ENCODE data around the gene PTPN7. TPM values are rescaled to one million over a fixed set of nuclear protein-coding genes. Genes with fewer than 3 reads are reported as not detected.

The PTPN7 gene
- polyA plus RNA-seq, 2 of the 4 experiments (the other 2 are of a cell fraction), result 0.08 TPM; not detected in 1

DNA sequence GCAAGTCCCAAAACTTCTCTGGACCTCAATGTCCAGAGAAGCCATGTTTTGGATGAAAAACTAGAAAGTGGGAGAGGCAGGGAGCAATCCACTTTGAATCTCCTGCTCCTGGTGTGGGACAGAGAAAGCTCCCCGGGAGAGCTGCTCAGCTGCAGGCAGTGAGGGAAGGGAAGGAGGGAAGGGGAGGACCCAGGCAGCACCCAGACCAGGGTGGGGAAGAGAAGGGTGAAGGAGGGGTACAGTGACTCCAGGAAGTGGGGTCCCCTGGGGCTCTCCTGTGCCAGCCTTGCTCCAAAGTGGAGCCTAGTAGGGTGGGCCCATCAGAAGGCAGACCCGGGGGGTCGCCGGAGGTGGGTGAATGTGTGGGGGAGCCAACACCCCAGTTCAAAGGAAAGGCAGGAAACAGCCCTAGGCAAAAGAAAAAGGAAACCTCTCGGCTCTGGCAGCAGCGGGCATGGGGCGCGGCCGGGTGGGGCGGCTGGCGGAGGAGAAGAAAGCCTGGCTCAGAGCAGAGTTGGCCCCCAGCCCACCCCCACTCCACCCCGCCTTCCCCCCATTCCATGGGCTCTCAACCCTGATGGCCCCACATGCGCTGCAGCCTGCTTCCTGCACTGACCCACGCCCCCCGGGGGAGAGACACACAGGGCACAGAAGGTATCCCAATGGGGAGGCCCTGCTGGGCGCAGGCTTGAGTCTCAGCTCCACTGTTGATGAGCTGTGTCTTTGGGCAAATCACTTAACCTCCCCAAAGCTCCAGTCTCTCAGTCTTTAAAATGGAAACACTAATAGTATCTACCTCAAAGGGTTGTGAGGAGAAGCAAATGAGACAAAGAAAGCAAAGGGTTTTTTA is 38.9 kb upstream of the PTPN7 start:
- TF ChIP-seq, protein P1, sequence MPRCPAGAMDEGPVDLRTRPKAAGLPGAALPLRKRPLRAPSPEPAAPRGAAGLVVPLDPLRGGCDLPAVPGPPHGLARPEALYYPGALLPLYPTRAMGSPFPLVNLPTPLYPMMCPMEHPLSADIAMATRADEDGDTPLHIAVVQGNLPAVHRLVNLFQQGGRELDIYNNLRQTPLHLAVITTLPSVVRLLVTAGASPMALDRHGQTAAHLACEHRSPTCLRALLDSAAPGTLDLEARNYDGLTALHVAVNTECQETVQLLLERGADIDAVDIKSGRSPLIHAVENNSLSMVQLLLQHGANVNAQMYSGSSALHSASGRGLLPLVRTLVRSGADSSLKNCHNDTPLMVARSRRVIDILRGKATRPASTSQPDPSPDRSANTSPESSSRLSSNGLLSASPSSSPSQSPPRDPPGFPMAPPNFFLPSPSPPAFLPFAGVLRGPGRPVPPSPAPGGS (IDR thresholded peaks at IDR 0.05), result 0 out of 3 replicates have a peak, but pooled peaks have one; percentile 4
- TF ChIP-seq EP300 (IDR thresholded peaks at IDR 0.05) (peak in 1 of 2 experiments; percentile 37; a peak in 1 of 5 replicates), HOXB13 (CRISPR knock-in tag; IDR thresholded peaks at IDR 0.05; ENCODE audit: low read depth) (no peak)
- POLR2A ChIA-PET, result no interaction called here

DNA sequence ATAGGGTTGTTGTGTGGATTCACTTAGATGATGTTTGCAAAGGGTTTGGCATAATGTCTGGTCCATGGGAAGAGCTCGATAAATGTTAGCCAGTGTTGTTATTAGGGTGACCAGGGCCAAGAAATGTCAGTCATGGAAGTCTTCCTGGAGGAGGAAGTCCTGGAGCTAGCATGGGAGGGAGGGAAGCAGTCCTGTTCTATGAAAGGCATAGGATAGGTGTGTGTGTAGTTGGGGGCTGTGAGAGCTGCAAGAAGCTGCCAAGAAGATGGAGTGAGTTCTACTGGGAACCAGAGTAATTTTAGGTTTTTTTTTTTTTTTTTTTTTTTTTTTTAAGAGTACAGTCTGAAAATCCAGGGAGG is 37.9 kb upstream of the PTPN7 start:
- FAIRE-seq, result no peak
- POLR2A ChIA-PET, result no interaction called here
- peak overlapping the region; percentile 76; the same call in 1 of the 3 replicates for H3K4me2 ChIP-seq
- ATAC-seq, result no peak
- H3K4me3 ChIP-seq, result no peak overlapping the region
- no peaks in the 10 kb centered on the region for H3K9me3 ChIP-seq
- peak overlapping the region; percentile 74 to 80; a peak in 5 of 6 replicates for H3K27ac ChIP-seq
- DNase-seq (ENCODE audit: low read depth in 1 of 2, low spot score in 1 of 2), result no peak
- CTCF ChIA-PET, result interaction anchor here (0.7 kb wide), 2 partner anchors 11 to 115 kb away, joined by 3 to 4 read pairs; no protein-coding TSS in a partner anchor
- 56% methylated on average over 1 of the region's 1 CpG for WGBS (ENCODE audit: missing lambda C conversion rate)
- no peak for TF ChIP-seq RFX5 (IDR thresholded peaks at IDR 0.05)
- TF ChIP-seq ZFP36 (IDR thresholded peaks at IDR 0.05; ENCODE audit: borderline replicate concordance, partially characterized antibody), result peak; percentile 81
- TF ChIP-seq RNF2 (IDR thresholded peaks at IDR 0.05; ENCODE audit: borderline replicate concordance, low read depth), result no peak
- no peak for TF ChIP-seq EHF (CRISPR knock-in tag; IDR thresholded peaks at IDR 0.05)
- peaks cover 28% of the 10 kb centered on the region for H3K4me1 ChIP-seq

More for the DNA sequence above, 38.9 kb upstream of the PTPN7 start:
- no peak for FAIRE-seq
- CTCF ChIA-PET, result interaction anchor here (0.9 to 2.7 kb wide), 11 partner anchors 10 to 520 kb away, joined by 3 to 20 read pairs (median 5); no protein-coding TSS in a partner anchor
- H3K27ac ChIP-seq, result peak overlapping the region; percentile 74 to 80
- DNase-seq (ENCODE audit: low read depth in 1 of 2, low spot score in 1 of 2), result no peak
- no peaks in the 10 kb centered on the region for H3K9me3 ChIP-seq
- H3K4me3 ChIP-seq, result no peak overlapping the region
- peaks cover 26% of the 10 kb centered on the region for H3K4me1 ChIP-seq
- 38% methylated on average over 14 of the region's 16 CpGs for WGBS (ENCODE audit: missing lambda C conversion rate)
- peak overlapping the region; percentile 76 for H3K4me2 ChIP-seq
- ATAC-seq, result peak in 1 of 2 experiments; percentile 16; a peak in 1 of 6 replicates

DNA sequence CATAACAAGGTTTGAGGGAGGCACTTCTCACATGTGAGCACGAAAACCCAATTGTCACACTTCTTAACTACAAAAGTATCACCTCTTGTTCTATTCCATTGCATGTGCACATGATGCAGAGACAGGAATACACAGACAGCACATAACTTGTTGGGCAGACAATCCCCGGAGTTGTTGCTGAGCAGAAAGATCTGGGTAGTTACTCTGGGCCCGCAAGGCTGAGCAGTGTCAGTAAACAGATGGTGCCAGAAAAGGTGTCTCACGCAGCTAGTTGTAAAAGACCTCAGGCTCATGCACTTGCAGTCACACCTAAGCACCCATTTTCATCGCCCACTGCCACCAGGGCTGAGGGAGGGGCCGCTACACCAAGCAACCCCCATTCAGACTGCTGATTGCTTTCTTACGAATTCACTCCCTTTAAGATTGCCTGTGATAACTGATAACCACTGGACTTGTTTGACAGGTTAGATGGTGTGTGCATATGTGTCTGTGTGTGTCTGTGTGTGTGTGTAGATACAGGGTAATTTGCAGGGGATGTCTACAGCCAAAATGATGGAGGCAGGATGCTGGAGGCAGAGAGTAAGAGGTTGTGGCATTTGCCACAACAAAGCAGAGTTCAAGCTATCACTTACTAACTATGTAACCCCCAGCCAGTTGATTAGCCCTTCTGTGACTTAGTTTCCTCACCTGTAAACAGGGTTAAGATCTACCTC is 37.4 kb upstream of the PTPN7 start:
- ChIA-PET CTCF (interaction anchor here (0.7 kb wide), 2 partner anchors 11 to 116 kb away, joined by 3 to 4 read pairs; no protein-coding TSS in a partner anchor), POLR2A (no interaction called here)
- TF ChIP-seq TFCP2L1 (CRISPR knock-in tag; IDR thresholded peaks at IDR 0.05) (no peak), CHD2 (IDR thresholded peaks at IDR 0.05; ENCODE audit: low read length, partially characterized antibody) (no peak), RARB (CRISPR knock-in tag; IDR thresholded peaks at IDR 0.05) (no peak), POLR2AphosphoS2 (conservative IDR thresholded peaks at IDR 0.05; ENCODE audit: low read length) (no peak), EHF (CRISPR knock-in tag; IDR thresholded peaks at IDR 0.05) (no peak), RFX5 (IDR thresholded peaks at IDR 0.05) (no peak), POLR2A (IDR thresholded peaks at IDR 0.05; ENCODE audit: low read length) (no peak), ZSCAN20 (CRISPR knock-in tag; IDR thresholded peaks at IDR 0.05) (no peak), HOXB13 (CRISPR knock-in tag; IDR thresholded peaks at IDR 0.05; ENCODE audit: low read depth) (no peak), NR3C1 (IDR thresholded peaks at IDR 0.05) (no peak)
- Histone ChIP-seq H3K4me1 (peaks cover 33% of the 10 kb centered on the region), H3K4me3 (no peak overlapping the region), H3K27ac (peak overlapping the region in 1 of 2 experiments; percentile 80; a peak in 3 of 6 replicates), H3K9me3 (no peaks in the 10 kb centered on the region), H3K4me2 (no peak overlapping the region)
- ATAC-seq (no peak), DNase-seq (ENCODE audit: low read depth in 1 of 2, low spot score in 1 of 2) (no peak), FAIRE-seq (no peak)
- 82% methylated on average over 7 of the region's 7 CpGs for WGBS (ENCODE audit: missing lambda C conversion rate)

DNA sequence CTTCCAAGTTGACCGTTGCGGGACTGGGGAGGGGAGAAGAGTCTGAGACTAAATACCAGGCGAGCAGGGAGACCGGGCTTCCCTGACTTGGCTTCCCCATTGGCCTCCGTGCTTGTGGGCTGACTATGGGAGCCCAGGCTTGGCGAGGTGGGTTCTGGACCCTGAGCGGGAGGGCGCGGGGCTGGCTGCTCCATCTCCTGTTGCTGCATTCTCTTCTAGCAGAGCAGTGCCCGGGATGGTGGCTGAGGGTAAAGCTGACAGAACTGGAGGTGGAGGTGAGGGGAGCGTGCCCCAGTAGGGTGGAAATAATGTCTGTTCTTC is 33.9 kb upstream of the PTPN7 start:
- DNase-seq (ENCODE audit: low read depth in 1 of 2, low spot score in 1 of 2) (no peak), ATAC-seq (no peak), FAIRE-seq (no peak)
- 82% methylated on average over 11 of the region's 11 CpGs for WGBS (ENCODE audit: missing lambda C conversion rate)
- H3K4me3 ChIP-seq, result peak overlapping the region; percentile 36
- no peaks in the 10 kb centered on the region for H3K9me3 ChIP-seq
- POLR2A ChIA-PET, result no interaction called here
- peak overlapping the region; percentile 68 for H3K4me2 ChIP-seq
- H3K4me1 ChIP-seq, result peaks cover 19% of the 10 kb centered on the region
- H3K27ac ChIP-seq, result peak overlapping the region in 1 of 2 experiments; percentile 76; a peak in 4 of 6 replicates
- CTCF ChIA-PET, result interaction anchor here (1.0 to 5.4 kb wide), 18 partner anchors 9 to 525 kb away, joined by 3 to 93 read pairs (median 17); no protein-coding TSS in a partner anchor
- TF ChIP-seq, protein P2, sequence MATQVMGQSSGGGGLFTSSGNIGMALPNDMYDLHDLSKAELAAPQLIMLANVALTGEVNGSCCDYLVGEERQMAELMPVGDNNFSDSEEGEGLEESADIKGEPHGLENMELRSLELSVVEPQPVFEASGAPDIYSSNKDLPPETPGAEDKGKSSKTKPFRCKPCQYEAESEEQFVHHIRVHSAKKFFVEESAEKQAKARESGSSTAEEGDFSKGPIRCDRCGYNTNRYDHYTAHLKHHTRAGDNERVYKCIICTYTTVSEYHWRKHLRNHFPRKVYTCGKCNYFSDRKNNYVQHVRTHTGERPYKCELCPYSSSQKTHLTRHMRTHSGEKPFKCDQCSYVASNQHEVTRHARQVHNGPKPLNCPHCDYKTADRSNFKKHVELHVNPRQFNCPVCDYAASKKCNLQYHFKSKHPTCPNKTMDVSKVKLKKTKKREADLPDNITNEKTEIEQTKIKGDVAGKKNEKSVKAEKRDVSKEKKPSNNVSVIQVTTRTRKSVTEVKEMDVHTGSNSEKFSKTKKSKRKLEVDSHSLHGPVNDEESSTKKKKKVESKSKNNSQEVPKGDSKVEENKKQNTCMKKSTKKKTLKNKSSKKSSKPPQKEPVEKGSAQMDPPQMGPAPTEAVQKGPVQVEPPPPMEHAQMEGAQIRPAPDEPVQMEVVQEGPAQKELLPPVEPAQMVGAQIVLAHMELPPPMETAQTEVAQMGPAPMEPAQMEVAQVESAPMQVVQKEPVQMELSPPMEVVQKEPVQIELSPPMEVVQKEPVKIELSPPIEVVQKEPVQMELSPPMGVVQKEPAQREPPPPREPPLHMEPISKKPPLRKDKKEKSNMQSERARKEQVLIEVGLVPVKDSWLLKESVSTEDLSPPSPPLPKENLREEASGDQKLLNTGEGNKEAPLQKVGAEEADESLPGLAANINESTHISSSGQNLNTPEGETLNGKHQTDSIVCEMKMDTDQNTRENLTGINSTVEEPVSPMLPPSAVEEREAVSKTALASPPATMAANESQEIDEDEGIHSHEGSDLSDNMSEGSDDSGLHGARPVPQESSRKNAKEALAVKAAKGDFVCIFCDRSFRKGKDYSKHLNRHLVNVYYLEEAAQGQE (IDR thresholded peaks at IDR 0.05), result no peak
- TF ChIP-seq EHF (CRISPR knock-in tag; IDR thresholded peaks at IDR 0.05), result no peak
- TF ChIP-seq CEBPB (IDR thresholded peaks at IDR 0.05), result no peak
- TF ChIP-seq POLR2A (IDR thresholded peaks at IDR 0.05; ENCODE audit: low read length), result no peak
- TF ChIP-seq HOXA7 (CRISPR knock-in tag; IDR thresholded peaks at IDR 0.05), result no peak
- TF ChIP-seq, protein P3, sequence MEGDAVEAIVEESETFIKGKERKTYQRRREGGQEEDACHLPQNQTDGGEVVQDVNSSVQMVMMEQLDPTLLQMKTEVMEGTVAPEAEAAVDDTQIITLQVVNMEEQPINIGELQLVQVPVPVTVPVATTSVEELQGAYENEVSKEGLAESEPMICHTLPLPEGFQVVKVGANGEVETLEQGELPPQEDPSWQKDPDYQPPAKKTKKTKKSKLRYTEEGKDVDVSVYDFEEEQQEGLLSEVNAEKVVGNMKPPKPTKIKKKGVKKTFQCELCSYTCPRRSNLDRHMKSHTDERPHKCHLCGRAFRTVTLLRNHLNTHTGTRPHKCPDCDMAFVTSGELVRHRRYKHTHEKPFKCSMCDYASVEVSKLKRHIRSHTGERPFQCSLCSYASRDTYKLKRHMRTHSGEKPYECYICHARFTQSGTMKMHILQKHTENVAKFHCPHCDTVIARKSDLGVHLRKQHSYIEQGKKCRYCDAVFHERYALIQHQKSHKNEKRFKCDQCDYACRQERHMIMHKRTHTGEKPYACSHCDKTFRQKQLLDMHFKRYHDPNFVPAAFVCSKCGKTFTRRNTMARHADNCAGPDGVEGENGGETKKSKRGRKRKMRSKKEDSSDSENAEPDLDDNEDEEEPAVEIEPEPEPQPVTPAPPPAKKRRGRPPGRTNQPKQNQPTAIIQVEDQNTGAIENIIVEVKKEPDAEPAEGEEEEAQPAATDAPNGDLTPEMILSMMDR (IDR thresholded peaks at IDR 0.05), result no peak
- no peak for TF ChIP-seq HOXB13 (CRISPR knock-in tag; IDR thresholded peaks at IDR 0.05; ENCODE audit: low read depth)
- no peak for TF ChIP-seq SMC3 (IDR thresholded peaks at IDR 0.05)
- TF ChIP-seq JUN (IDR thresholded peaks at IDR 0.05), result no peak
- TF ChIP-seq ESRRA (IDR thresholded peaks at IDR 0.05; ENCODE audit: borderline replicate concordance, low read length), result no peak
